ENCODE measurements around the gene EXOC2. TPM values are rescaled to one million over a fixed set of nuclear protein-coding genes. Genes with fewer than 3 reads are reported as not detected.
"Not testable (repeated sequence)": the region's sequence is repeated elsewhere in the genome, so short reads cannot be mapped to it uniquely, and the experiment has no call there.

Gene EXOC2
- polyA plus RNA-seq, 1 donor: 22.3 TPM

- DNase-seq: no peak
These were observed 113.6 kb downstream of the EXOC2 start for GRCh38 chr6:579339-579738.

DNA sequence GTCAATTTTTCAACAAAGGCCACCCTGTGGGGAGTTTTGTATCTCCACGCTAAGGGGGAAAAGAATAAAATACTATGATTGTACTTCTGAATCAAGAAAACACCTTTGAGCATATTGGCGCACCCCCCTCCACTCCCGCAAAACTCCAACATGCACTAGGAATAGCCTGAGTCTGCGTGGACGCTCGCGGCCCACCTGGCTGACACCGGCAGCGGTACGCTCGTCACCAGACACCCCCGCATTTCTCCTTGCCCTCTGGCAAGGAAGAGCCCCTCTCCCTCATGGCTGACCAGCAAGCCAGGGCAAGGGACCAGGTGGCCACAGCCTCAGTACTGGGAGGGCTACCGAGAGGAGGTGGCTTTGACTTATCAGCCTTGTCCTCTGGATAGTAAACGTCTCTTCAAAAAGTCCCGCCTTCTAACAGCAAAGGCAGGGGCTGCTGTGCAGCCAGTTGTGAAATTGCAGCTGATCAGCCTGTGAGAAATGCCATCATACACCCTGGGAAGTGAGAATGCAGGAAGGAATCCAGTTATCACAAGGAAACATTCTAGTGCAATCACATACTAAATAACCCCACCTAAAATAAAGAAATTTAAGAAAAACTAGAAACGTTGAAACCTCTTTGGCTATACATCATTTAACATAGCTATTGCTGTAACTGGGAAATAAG lies 120.2 kb downstream of the EXOC2 start:
- no peak for DNase-seq

DNA sequence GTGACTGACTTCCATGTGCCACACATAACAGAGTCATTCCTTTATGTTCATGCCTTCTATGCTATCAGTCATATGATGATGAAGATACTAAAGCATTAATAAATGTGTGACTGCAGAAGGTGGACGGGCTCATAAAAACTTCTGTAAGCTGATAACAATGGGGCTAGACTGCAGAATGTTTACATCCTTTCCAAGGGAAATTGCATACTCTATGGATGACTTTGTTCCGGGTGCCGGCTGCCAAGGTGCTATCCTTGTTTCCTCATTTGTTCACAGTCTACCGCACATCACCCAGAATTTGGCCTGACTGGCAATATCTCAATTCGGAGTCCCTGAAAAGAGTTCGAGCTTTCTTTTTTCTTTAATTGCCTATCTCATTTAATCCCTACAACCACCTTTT lies 121.0 kb downstream of the EXOC2 start:
- no peak for DNase-seq

GRCh38 chr6:570825-571224 lies 122.1 kb downstream of the EXOC2 start:
- no peak for DNase-seq

DNA sequence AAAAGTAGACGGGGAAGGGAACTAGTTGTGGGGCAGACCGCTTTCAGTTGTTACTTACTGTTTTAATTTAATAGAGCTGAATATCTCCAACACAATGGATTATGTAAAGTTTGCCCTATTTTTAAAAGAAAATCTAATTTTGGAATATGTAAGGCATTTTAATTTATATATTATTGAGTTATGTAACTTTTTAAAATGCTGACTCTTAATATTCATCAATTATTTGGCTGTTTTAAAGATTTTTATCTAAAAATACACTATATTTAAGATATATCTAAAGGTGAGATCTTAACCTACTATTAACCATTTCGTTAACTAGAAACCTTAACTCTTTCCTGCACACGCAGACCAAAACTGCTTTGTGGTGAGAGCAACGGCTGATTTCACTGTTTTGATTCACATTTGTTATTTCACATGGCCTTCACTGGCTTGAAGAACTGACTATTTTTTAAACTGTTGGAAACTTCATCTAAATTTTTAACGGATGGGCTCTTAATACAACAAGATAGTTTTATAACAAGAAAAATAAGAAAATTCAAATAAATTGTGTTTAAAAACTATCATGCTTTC lies 123.9 kb downstream of the EXOC2 start:
- DNase-seq: no peak

DNA sequence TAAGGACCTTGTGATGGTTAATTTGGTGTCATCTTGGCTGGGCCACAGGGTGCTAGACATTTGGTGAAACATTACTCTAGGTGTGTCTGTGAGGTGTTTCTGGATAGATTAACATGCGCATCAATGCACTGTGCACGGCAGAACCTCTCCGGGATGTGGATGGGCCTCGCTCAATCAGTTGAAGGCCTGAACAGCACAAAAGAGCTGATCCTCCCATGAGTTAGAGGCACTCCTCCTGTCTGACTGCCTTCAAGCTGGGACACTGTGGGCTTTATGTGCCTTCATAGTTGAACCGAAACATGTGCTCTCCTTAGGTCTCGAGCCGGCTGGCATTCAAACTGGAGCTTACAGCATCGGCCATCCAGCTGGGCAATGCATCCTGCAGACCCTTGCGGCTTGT lies 124.9 kb downstream of the EXOC2 start:
- DNase-seq: no peak

DNA sequence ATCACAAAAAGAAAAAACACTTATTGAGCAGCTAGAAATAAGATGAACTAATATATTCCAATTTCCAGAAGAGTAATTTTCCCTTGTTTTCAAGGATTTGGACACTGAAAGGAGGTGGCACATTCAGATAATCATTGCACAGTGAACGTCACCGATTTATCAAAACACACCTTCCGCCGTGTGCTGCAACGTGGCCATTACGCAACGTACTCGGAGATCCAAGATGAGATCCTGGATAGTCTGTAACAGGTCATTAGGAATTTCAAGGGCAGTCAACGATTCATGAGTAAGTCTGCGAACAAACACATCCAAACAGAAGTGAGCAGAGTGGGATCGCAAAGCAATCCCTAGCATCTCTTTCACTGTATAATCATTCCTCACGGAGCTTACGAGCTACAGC lies 129.1 kb downstream of the EXOC2 start:
- no peak for DNase-seq

GRCh38 chr6:562052-562676 lies 130.8 kb downstream of the EXOC2 start:
- no peak for DNase-seq

DNA sequence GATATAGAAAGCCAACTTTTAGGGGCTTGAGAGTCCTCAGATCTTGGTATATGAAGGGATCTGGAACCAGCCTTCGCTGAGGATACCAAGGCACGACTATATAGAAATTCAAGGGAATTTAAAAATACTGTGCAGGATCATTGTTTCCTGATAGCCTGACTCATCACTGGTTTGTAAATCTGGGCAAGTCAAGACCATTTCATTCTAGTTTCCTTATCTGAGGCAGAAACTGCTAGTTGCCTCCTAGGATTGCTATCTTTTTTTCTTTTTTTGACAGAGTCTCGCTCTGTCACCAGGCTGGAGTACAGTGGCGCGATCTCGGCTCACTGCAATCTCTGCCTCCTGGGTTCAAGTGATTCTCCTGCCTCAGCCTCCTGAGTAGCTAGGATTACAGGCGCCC lies 131.6 kb downstream of the EXOC2 start:
- DNase-seq: not testable (repeated sequence)

DNA sequence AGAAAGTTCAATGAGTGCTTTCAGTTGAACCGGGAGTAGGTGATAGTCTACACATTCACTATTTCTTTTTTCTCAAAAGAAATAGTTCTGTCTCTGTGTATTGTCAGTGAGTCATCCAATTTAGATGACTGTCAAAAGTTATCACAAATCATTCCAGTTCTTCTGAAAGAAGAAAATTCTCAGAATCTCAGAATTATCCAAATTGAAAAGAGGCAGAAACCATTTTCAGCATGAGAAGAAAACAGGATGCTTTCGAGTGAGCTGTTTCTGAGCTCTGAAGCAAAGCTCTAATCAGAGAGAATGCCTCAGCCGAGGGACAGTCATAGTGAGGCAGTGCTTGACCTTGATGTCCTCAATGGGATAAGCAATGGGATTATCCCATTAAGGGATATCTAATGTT lies 134.0 kb downstream of the EXOC2 start:
- DNase-seq: no peak

DNA sequence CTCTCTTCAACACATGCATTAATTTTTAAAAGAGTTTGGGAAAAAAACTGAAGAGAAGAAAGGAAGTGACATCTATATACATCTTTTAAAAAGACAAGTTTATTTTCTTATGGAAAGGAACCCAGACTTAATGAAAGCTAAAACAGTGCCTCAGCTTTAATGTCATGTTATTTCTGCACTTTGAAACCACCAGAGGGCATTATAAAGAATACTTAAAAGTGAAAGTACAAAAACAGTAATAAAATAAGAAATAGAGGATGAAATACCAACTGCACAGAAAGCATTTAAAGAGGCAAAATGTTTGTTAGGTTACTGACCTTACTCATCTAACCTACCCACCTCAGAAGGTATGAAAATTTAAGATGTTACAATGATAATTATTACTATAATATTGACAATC lies 134.8 kb downstream of the EXOC2 start:
- DNase-seq: no peak

DNA sequence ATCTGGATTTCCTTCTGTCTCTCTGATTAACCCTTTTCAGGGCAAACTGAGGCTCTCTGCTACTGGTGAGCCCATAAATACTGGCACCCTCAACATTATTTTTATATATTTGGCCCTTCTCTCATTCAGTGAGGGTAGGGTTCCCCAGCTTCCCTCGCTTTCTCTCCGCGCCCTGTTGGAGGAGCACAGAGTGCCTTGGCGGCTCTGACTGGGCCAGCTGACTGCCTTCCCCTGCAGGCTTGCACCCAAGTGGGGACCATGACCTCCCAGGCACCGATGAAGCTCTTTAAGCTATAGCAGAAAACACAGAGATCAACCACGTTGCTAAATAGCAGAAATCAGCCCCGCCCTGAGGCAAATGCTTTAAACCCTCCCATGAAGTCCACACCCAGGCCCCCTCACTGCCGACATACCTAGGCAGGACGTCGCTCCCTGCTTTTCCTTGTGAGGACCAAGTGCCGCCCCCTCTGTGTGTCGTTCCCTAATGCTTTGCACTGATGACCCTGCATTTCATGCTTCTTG lies 141.0 kb downstream of the EXOC2 start:
- no peak for DNase-seq

- DNase-seq: no peak
These were observed 141.5 kb downstream of the EXOC2 start for GRCh38 chr6:551405-551804.

GRCh38 chr6:549906-550305 lies 143.0 kb downstream of the EXOC2 start:
- no peak for DNase-seq

- no peak for DNase-seq
These were observed 144.4 kb downstream of the EXOC2 start for GRCh38 chr6:548517-548916.

GRCh38 chr6:548091-548490 lies 144.8 kb downstream of the EXOC2 start:
- no peak for DNase-seq

GRCh38 chr6:540490-540889 lies 152.4 kb downstream of the EXOC2 start:
- DNase-seq: no peak

DNA sequence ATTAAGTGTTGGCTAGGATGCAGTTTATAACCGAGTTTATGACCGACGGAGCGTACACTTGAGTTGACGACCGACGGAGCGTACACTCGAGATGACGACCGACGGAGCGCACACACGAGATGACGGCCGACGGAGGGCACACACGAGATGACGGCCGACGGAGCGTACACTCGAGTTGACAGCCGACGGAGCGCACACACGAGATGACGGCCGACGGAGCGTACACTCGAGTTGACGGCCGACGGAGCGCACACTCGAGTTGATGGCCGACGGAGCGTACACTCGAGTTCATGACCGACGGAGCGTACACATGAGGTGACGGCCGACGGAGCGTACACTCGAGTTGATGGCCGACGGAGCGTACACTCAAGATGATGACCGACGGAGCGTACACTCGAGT lies 155.8 kb downstream of the EXOC2 start:
- DNase-seq: no peak

- DNase-seq: no peak
These were observed 162.5 kb downstream of the EXOC2 start for GRCh38 chr6:530425-530824.

- DNase-seq: no peak
These were observed 163.9 kb downstream of the EXOC2 start for GRCh38 chr6:528989-529388.

DNA sequence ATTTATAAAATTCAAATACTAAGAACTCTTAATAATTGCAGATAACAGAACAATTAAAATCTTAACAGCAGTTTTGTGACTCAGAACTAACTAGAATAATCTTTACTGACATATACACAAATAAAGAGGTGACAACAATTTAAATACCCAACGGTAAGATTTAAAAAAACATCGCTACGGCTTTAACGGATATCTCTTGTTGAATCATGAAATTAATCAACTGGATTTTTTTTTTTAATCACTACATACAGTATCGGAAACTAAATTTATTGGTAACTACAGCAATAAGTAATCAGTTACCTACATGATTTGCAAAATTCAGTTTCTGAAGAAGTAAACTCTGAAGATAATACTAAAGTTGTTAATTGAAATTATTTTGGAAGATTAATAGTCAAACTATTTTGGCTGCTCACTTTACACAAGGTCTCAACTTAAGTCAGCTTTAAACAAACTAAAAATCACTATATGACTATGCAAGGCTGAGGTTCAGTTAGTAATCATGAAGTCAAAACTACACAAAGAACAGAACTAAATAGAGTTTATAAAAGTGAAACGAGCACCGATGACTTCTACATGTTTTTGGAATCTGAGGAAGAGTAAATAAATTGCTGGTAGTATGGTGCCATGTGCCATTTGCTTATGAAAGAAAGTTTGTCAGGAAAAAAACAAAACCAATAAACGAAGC lies 164.8 kb downstream of the EXOC2 start:
- no peak for DNase-seq

DNA sequence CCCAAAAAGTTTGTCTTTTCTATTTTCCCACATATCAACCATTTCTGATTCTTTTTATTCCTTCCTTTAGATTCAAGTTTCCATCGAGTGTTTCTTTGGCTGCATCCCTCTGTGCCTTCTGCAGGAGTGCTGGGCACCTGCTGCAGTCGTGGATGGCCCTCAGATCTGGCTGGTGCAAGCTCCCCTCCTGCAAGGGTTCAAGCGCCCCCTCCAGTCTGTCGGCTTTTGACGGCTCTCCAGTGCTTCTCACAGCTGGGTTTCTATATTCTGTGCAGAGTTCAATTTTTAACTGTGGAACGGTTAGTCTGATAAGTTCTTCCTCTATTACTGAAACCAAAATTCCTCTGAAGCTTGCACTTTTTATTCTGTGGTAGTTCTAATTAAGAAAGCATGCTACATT lies 168.1 kb downstream of the EXOC2 start:
- DNase-seq: no peak

DNA sequence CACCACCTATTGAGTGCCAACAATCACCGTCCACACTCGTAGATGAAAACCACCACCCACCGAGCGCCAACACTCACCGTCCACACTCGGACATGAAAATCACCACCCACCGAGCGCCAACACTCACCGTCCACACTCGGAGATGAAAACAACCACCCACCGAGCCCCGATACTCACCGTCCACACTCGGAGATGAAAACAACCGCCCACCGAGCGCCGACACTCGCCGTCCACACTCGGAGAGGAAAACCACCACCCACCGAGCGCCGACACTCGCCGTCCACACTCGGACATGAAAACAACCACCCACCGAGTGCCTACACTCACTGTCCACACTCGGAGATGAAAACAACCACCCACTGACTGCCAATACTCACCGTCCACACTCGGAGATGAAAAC lies 172.1 kb downstream of the EXOC2 start:
- DNase-seq: no peak

GRCh38 chr6:518218-518617 lies 174.7 kb downstream of the EXOC2 start:
- DNase-seq: no peak
